ENCODE data around the gene VANGL2.

- TF ChIP-seq CTCF (IDR thresholded peaks at IDR 0.05; ENCODE audit: control extremely low read depth in 1 of 3, insufficient read depth in 1 of 3, low read depth in 1 of 3, low read length in 3 of 3) (no peak), JUN (IDR thresholded peaks at IDR 0.05; ENCODE audit: low read depth, low read length) (no peak), EP300 (IDR thresholded peaks at IDR 0.05; ENCODE audit: borderline replicate concordance in 1 of 2, low read depth in 2 of 2, low read length in 2 of 2) (no peak), TCF12 (IDR thresholded peaks at IDR 0.05; ENCODE audit: low read depth, low read length) (no peak), YY1 (IDR thresholded peaks at IDR 0.05; ENCODE audit: low read depth, low read length) (no peak), CBX5 (IDR thresholded peaks at IDR 0.05; ENCODE audit: low read depth, low read length) (no peak), EGR1 (IDR thresholded peaks at IDR 0.05; ENCODE audit: borderline replicate concordance, low read depth, low read length) (no peak), ATF2 (IDR thresholded peaks at IDR 0.05; ENCODE audit: low read length) (no peak), CEBPB (IDR thresholded peaks at IDR 0.05; ENCODE audit: low read depth, low read length) (no peak), GABPA (IDR thresholded peaks at IDR 0.05; ENCODE audit: borderline replicate concordance, insufficient read depth, low read length) (no peak), BRCA1 (IDR thresholded peaks at IDR 0.05; ENCODE audit: low read depth, low read length) (no peak), SP1 (IDR thresholded peaks at IDR 0.05; ENCODE audit: low read depth, low read length) (no peak)
Measured at GRCh38 chr1:160438935-160439334, 38.6 kb downstream of the VANGL2 start.
